Neural progenitor cell (in vitro differentiated cells): Measurements from ENCODE around the gene GNG7. TPM values are rescaled to one million over a fixed set of nuclear protein-coding genes. Genes with fewer than 3 reads are reported as not detected.
"Not testable (repeated sequence)": the region's sequence is repeated elsewhere in the genome, so short reads cannot be mapped to it uniquely, and the experiment has no call there.

ENCODE experiments used
- DNase-seq: peaks from one replicate; pipeline ENCODE4 v3.0.0-alpha.2; 2016; ENCODE audit warnings: low spot score
- H2AFZ ChIP-seq: fragments of 200-600 bp; sonication (generic); replicated peaks from 2 replicates; pipeline ENCODE4 v1.6.1; 2016; ENCODE audit warnings: antibody characterized with exemption
- H3F3A ChIP-seq: fragments of 200-600 bp; sonication (generic); 2 replicates; pipeline ENCODE4 v1.6.1; 2016; ENCODE audit warnings: antibody characterized with exemption, low read depth
- H3K27ac ChIP-seq: fragments of 200-600 bp; sonication (generic); 2 replicates; pipeline ENCODE4 v1.5.1; 2016; ENCODE audit warnings: mild to moderate bottlenecking
- H3K27me3 ChIP-seq: fragments of 200-600 bp; sonication (generic); 2 replicates; pipeline ENCODE4 v1.6.1; 2016; ENCODE audit warnings: mild to moderate bottlenecking, moderate library complexity
- H3K36me3 ChIP-seq: fragments of 200-600 bp; sonication (generic); 2 replicates; pipeline ENCODE4 v1.5.1; 2016
- H3K4me1 ChIP-seq: fragments of 200-600 bp; sonication (generic); 2 replicates; pipeline ENCODE4 v1.6.1; 2016; ENCODE audit warnings: mixed run types
- H3K4me2 ChIP-seq: fragments of 200-600 bp; sonication (generic); 2 replicates; pipeline ENCODE4 v1.6.1; 2016
- H3K4me3 ChIP-seq: fragments of 200-600 bp; sonication (generic); 2 replicates; pipeline ENCODE4 v1.5.1; 2016
- H3K79me2 ChIP-seq: fragments of 200-600 bp; sonication (generic); 2 replicates; pipeline ENCODE4 v1.6.1; 2016; ENCODE audit warnings: low read depth
- H3K9ac ChIP-seq: fragments of 200-600 bp; sonication (generic); 2 replicates; pipeline ENCODE4 v1.6.1; 2016
- H3K9me3 ChIP-seq: fragments of 200-600 bp; sonication (generic); 2 replicates; pipeline ENCODE4 v1.5.1; 2016; ENCODE audit warnings: low read depth
- H4K20me1 ChIP-seq: fragments of 200-600 bp; sonication (generic); 2 replicates; pipeline ENCODE4 v1.6.1; 2016; ENCODE audit warnings: low read depth
- H3K27ac Mint-ChIP-seq: 3 replicates; pipeline ENCODE4 v1.8.0; 2021; ENCODE audit warnings: mixed read lengths
- H3K27me3 Mint-ChIP-seq: 2 replicates; pipeline ENCODE4 v1.8.0; 2022; ENCODE audit warnings: low read depth, mild to moderate bottlenecking, inconsistent platforms, moderate library complexity, mixed read lengths; ENCODE audit not compliant: insufficient read depth
- H3K36me3 Mint-ChIP-seq: 3 replicates; pipeline ENCODE4 v1.8.0; 2021; ENCODE audit warnings: mixed read lengths
- H3K4me1 Mint-ChIP-seq: 3 replicates; pipeline ENCODE4 v1.8.0; 2021; ENCODE audit warnings: mixed read lengths
- H3K4me3 Mint-ChIP-seq: 3 replicates; pipeline ENCODE4 v1.8.0; 2021; ENCODE audit warnings: mild to moderate bottlenecking, moderate library complexity, mixed read lengths
- H3K9me3 Mint-ChIP-seq: 3 replicates; pipeline ENCODE4 v1.8.0; 2020; ENCODE audit warnings: mixed read lengths
- CTCF ChIP-seq: fragments of 200-600 bp; sonication (generic); IDR thresholded peaks from 2 replicates; pipeline ENCODE4 v1.5.1; 2017; ENCODE audit warnings: antibody characterized with exemption, mild to moderate bottlenecking
- EZH2 ChIP-seq: fragments of 200-600 bp; sonication (generic); IDR thresholded peaks from 2 replicates; pipeline ENCODE4 v1.6.1; 2017; ENCODE audit warnings: antibody characterized with exemption, mild to moderate bottlenecking, moderate library complexity
- EZH2phosphoT487 ChIP-seq: fragments of 200-600 bp; sonication (generic); IDR thresholded peaks from 2 replicates; pipeline ENCODE4 v1.6.1; 2017; ENCODE audit warnings: antibody characterized with exemption
- total RNA-seq: library from RNA; depleted of rRNA; stranded (reverse); fragments of >200 nt; gene quantifications from 2 replicates; pipeline ENCODE4 v1.2.3, GENCODE V29; 2015; ENCODE audit warnings: low replicate concordance

GNG7 gene
- total RNA-seq, 1 donor from 2014 or later: 7.0 TPM

- H3K4me3 Mint-ChIP-seq: no peak overlapping the region
- Histone ChIP-seq H3K27me3 (no peaks in the 10 kb centered on the region), H3K4me2 (no peak overlapping the region), H3K79me2 (no peaks in the 10 kb centered on the region), H4K20me1 (no peaks in the 10 kb centered on the region), H3K4me1 (no peaks in the 10 kb centered on the region), H3F3A (no peaks in the 10 kb centered on the region), H3K27ac (no peak overlapping the region), H3K4me3 (no peak overlapping the region), H3K9me3 (no peaks in the 10 kb centered on the region), H3K36me3 (no peaks in the 10 kb centered on the region), H3K9ac (no peak overlapping the region), H2AFZ (no peak overlapping the region)
- no peaks in the 10 kb centered on the region for H3K36me3 Mint-ChIP-seq
- TF ChIP-seq EZH2phosphoT487 (no peak), CTCF (no peak), EZH2 (no peak)
- H3K27ac Mint-ChIP-seq: no peak overlapping the region
- no peak for DNase-seq
- peaks cover 2% of the 10 kb centered on the region for H3K9me3 Mint-ChIP-seq
- H3K27me3 Mint-ChIP-seq: peaks cover 3% of the 10 kb centered on the region
- peaks cover 11% of the 10 kb centered on the region for H3K4me1 Mint-ChIP-seq
These were observed 34.2 kb downstream of the GNG7 start for GRCh38 chr19:2668175-2668763.

- H3K27ac Mint-ChIP-seq, H3K27me3 ChIP-seq, H3K4me3 ChIP-seq, H3K27ac ChIP-seq, H3K9me3 Mint-ChIP-seq, H3K9me3 ChIP-seq, H3K27me3 Mint-ChIP-seq, DNase-seq, H4K20me1 ChIP-seq, H3K79me2 ChIP-seq, H3K36me3 Mint-ChIP-seq, H3K9ac ChIP-seq, H3K4me2 ChIP-seq, H3K36me3 ChIP-seq, H3K4me3 Mint-ChIP-seq, H2AFZ ChIP-seq, H3F3A ChIP-seq, H3K4me1 ChIP-seq: not testable (repeated sequence)
- H3K4me1 Mint-ChIP-seq: peaks cover 11% of the 10 kb centered on the region
These were observed 35.1 kb downstream of the GNG7 start for GRCh38 chr19:2667349-2667748.

GRCh38 chr19:2666344-2666994 is 36.0 kb downstream of the GNG7 start:
- no peaks in the 10 kb centered on the region for H4K20me1 ChIP-seq
- no peaks in the 10 kb centered on the region for H3K9me3 ChIP-seq
- peaks cover 6% of the 10 kb centered on the region for H3K27me3 Mint-ChIP-seq
- no peak for DNase-seq
- H3K4me1 ChIP-seq: no peaks in the 10 kb centered on the region
- H3K27ac Mint-ChIP-seq: no peak overlapping the region
- no peaks in the 10 kb centered on the region for H3K36me3 Mint-ChIP-seq
- H3K36me3 ChIP-seq: no peaks in the 10 kb centered on the region
- no peak overlapping the region for H2AFZ ChIP-seq
- no peak overlapping the region for H3K4me3 ChIP-seq
- H3K4me3 Mint-ChIP-seq: no peak overlapping the region
- no peak overlapping the region for H3K4me2 ChIP-seq
- H3K9me3 Mint-ChIP-seq: peaks cover 11% of the 10 kb centered on the region
- no peak overlapping the region for H3K9ac ChIP-seq
- H3K27ac ChIP-seq: no peak overlapping the region
- no peaks in the 10 kb centered on the region for H3K27me3 ChIP-seq
- H3K79me2 ChIP-seq: no peaks in the 10 kb centered on the region
- H3F3A ChIP-seq: no peaks in the 10 kb centered on the region
- H3K4me1 Mint-ChIP-seq: peaks cover 11% of the 10 kb centered on the region
- TF ChIP-seq CTCF (no peak), EZH2phosphoT487 (no peak), EZH2 (no peak)

- H3K36me3 ChIP-seq: no peaks in the 10 kb centered on the region
- H3K36me3 Mint-ChIP-seq: no peaks in the 10 kb centered on the region
- no peaks in the 10 kb centered on the region for H3K27me3 ChIP-seq
These were observed 37.4 kb downstream of the GNG7 start for GRCh38 chr19:2665103-2665502.

More at GRCh38 chr19:2665103-2665502, 37.4 kb downstream of the GNG7 start:
- Mint-ChIP-seq H3K4me3 (no peak overlapping the region), H3K9me3 (peaks cover 11% of the 10 kb centered on the region), H3K4me1 (peaks cover 11% of the 10 kb centered on the region), H3K27ac (no peak overlapping the region), H3K27me3 (peaks cover 6% of the 10 kb centered on the region)
- Histone ChIP-seq H3K9me3 (no peaks in the 10 kb centered on the region), H3K4me1 (no peaks in the 10 kb centered on the region), H3K79me2 (no peaks in the 10 kb centered on the region), H3K4me3 (no peak overlapping the region), H3K9ac (no peak overlapping the region), H3K4me2 (no peak overlapping the region), H3K27ac (no peak overlapping the region), H3F3A (no peaks in the 10 kb centered on the region), H4K20me1 (no peaks in the 10 kb centered on the region), H2AFZ (no peak overlapping the region)
- TF ChIP-seq EZH2phosphoT487: no peak
- DNase-seq: no peak
